Astrocyte (in vitro differentiated cells and primary cell): ENCODE measurements around the gene MAP3K20. TPM values are rescaled to one million over a fixed set of nuclear protein-coding genes. Genes with fewer than 3 reads are reported as not detected.

Experiments
- DNase-seq: peaks from one replicate; pipeline ENCODE4 v3.0.0-alpha.2; 2010; ENCODE audit warnings: low read depth
- FAIRE-seq: peaks from 2 replicates; lab custom pipeline; 2011; peaks lifted over from hg19 to GRCh38; lab: Jason Lieb, UNC
- H2AFZ ChIP-seq: 2 replicates; pipeline ENCODE4 v1.6.0; 2012; ENCODE audit warnings: low read depth, low read length, inconsistent platforms
- H3K27ac ChIP-seq: 2 replicates; pipeline ENCODE4 v1.5.1; 2011; ENCODE audit warnings: low read depth, low read length, inconsistent platforms
- H3K27me3 ChIP-seq: 2 replicates; pipeline ENCODE4 v1.6.0; 2011; ENCODE audit warnings: low read length, inconsistent platforms; ENCODE audit not compliant: insufficient read depth
- H3K36me3 ChIP-seq: 2 replicates; pipeline ENCODE4 v1.5.1; 2011; ENCODE audit warnings: low read length, inconsistent platforms; ENCODE audit not compliant: insufficient read depth
- H3K4me1 ChIP-seq: 2 replicates; pipeline ENCODE4 v1.5.1; 2011; ENCODE audit warnings: low read length, inconsistent platforms; ENCODE audit not compliant: insufficient read depth
- H3K4me2 ChIP-seq: 2 replicates; pipeline ENCODE4 v1.6.0; 2012; ENCODE audit warnings: low read length, inconsistent platforms
- H3K4me3 ChIP-seq: 2 replicates; pipeline ENCODE4 v1.5.1; 2011; ENCODE audit warnings: low read depth, mild to moderate bottlenecking, low read length, inconsistent platforms; ENCODE audit not compliant: insufficient read depth
- H3K79me2 ChIP-seq: 2 replicates; pipeline ENCODE4 v1.6.0; 2012; ENCODE audit warnings: mild to moderate bottlenecking, low read length, inconsistent platforms; ENCODE audit not compliant: insufficient read depth
- H3K9ac ChIP-seq: 2 replicates; pipeline ENCODE4 v1.6.0; 2012; ENCODE audit warnings: mild to moderate bottlenecking, low read length, inconsistent platforms
- H3K9me3 ChIP-seq: 2 replicates; pipeline ENCODE4 v1.5.1; 2012; ENCODE audit warnings: low read depth, mild to moderate bottlenecking, low read length, inconsistent platforms; ENCODE audit not compliant: insufficient read depth
- H4K20me1 ChIP-seq: 2 replicates; pipeline ENCODE4 v1.6.0; 2012; ENCODE audit warnings: low read length, inconsistent platforms; ENCODE audit not compliant: insufficient read depth
- H3K27ac Mint-ChIP-seq: one replicate; pipeline ENCODE4 v1.8.0; 2021; ENCODE audit warnings: mild to moderate bottlenecking, mixed read lengths; ENCODE audit not compliant: unreplicated experiment
- H3K27me3 Mint-ChIP-seq: one replicate; pipeline ENCODE4 v1.8.0; 2021; ENCODE audit warnings: low read depth, mixed read lengths; ENCODE audit not compliant: unreplicated experiment
- H3K36me3 Mint-ChIP-seq: one replicate; pipeline ENCODE4 v1.8.0; 2021; ENCODE audit warnings: low read depth, mixed read lengths; ENCODE audit not compliant: unreplicated experiment
- H3K4me1 Mint-ChIP-seq: one replicate; pipeline ENCODE4 v1.8.0; 2021; ENCODE audit warnings: low read depth, mixed read lengths; ENCODE audit not compliant: unreplicated experiment
- H3K4me3 Mint-ChIP-seq: one replicate; pipeline ENCODE4 v1.8.0; 2021; ENCODE audit warnings: mild to moderate bottlenecking, moderate library complexity, mixed read lengths; ENCODE audit not compliant: unreplicated experiment
- H3K9me3 Mint-ChIP-seq: one replicate; pipeline ENCODE4 v1.8.0; 2021; ENCODE audit warnings: mild to moderate bottlenecking, mixed read lengths; ENCODE audit not compliant: unreplicated experiment
- EZH2 ChIP-seq: IDR thresholded peaks from 2 replicates; pipeline ENCODE4 v1.6.1; 2012; ENCODE audit warnings: mild to moderate bottlenecking, low read length, inconsistent platforms; ENCODE audit not compliant: insufficient read depth
- total RNA-seq: library from RNA; stranded (reverse); gene quantifications from 2 replicates; pipeline ENCODE4 v1.2.1, GENCODE V29; 2021
- TF ChIP-seq, protein P1 (sequence below): IDR thresholded peaks from 2 replicates; pipeline ENCODE4 v1.5.1; 2011; ENCODE audit warnings: low read depth, mild to moderate bottlenecking, inconsistent platforms, low read length, moderate library complexity; ENCODE audit not compliant: insufficient read depth

Gene MAP3K20
- total RNA-seq, 1 donor from 2014 or later: 42.4 TPM

GRCh38 chr2:173251225-173251624 lies 175.6 kb downstream of the MAP3K20 start:
- Mint-ChIP-seq H3K4me1 (no peaks in the 10 kb centered on the region), H3K36me3 (no peaks in the 10 kb centered on the region), H3K4me3 (no peak overlapping the region), H3K27ac (no peak overlapping the region), H3K9me3 (no peaks in the 10 kb centered on the region), H3K27me3 (no peaks in the 10 kb centered on the region)
- no peaks in the 10 kb centered on the region for H4K20me1 ChIP-seq
- no peak overlapping the region for H3K27ac ChIP-seq
- DNase-seq (no peak), FAIRE-seq (no peak)
- no peak overlapping the region for H3K4me2 ChIP-seq
- no peak overlapping the region for H2AFZ ChIP-seq
- no peaks in the 10 kb centered on the region for H3K4me1 ChIP-seq
- H3K79me2 ChIP-seq: no peaks in the 10 kb centered on the region
- H3K27me3 ChIP-seq: no peaks in the 10 kb centered on the region
- H3K4me3 ChIP-seq: no peak overlapping the region
- no peak overlapping the region for H3K9ac ChIP-seq
- H3K36me3 ChIP-seq: no peaks in the 10 kb centered on the region
- H3K9me3 ChIP-seq: no peaks in the 10 kb centered on the region
- no peak for TF ChIP-seq EZH2
- TF ChIP-seq, protein P1, sequence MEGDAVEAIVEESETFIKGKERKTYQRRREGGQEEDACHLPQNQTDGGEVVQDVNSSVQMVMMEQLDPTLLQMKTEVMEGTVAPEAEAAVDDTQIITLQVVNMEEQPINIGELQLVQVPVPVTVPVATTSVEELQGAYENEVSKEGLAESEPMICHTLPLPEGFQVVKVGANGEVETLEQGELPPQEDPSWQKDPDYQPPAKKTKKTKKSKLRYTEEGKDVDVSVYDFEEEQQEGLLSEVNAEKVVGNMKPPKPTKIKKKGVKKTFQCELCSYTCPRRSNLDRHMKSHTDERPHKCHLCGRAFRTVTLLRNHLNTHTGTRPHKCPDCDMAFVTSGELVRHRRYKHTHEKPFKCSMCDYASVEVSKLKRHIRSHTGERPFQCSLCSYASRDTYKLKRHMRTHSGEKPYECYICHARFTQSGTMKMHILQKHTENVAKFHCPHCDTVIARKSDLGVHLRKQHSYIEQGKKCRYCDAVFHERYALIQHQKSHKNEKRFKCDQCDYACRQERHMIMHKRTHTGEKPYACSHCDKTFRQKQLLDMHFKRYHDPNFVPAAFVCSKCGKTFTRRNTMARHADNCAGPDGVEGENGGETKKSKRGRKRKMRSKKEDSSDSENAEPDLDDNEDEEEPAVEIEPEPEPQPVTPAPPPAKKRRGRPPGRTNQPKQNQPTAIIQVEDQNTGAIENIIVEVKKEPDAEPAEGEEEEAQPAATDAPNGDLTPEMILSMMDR: no peak

DNA sequence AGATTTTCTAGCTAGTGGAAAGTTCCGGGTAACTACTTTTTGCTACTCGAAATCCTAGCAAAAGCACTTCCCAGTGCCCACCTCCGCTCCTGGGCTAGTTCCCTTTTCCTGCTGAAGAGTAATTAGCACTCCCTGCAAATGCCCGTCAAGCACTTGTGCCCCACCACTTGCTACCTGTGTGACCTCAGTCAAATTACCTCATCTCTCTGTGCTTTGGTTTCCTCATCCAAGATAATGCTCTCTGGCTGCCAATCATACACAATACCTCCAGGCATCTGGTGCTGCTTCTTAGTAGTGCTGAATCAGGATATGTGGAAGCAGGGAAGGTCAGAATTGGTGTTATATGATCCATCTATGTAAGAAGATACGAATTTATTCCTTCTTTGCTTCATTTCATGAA lies 176.9 kb downstream of the MAP3K20 start:
- Histone ChIP-seq H2AFZ (no peak overlapping the region), H3K4me2 (no peak overlapping the region), H3K36me3 (no peaks in the 10 kb centered on the region), H3K27ac (no peak overlapping the region), H3K79me2 (no peaks in the 10 kb centered on the region), H3K4me1 (no peaks in the 10 kb centered on the region), H3K27me3 (no peaks in the 10 kb centered on the region), H4K20me1 (no peaks in the 10 kb centered on the region), H3K9ac (no peak overlapping the region), H3K9me3 (no peaks in the 10 kb centered on the region), H3K4me3 (no peak overlapping the region)
- TF ChIP-seq EZH2: no peak
- TF ChIP-seq, protein P1: no peak
- no peaks in the 10 kb centered on the region for H3K4me1 Mint-ChIP-seq
- no peaks in the 10 kb centered on the region for H3K27me3 Mint-ChIP-seq
- FAIRE-seq (no peak), DNase-seq (no peak)
- H3K36me3 Mint-ChIP-seq: no peaks in the 10 kb centered on the region
- no peaks in the 10 kb centered on the region for H3K9me3 Mint-ChIP-seq
- H3K27ac Mint-ChIP-seq: no peak overlapping the region
- no peak overlapping the region for H3K4me3 Mint-ChIP-seq

DNA sequence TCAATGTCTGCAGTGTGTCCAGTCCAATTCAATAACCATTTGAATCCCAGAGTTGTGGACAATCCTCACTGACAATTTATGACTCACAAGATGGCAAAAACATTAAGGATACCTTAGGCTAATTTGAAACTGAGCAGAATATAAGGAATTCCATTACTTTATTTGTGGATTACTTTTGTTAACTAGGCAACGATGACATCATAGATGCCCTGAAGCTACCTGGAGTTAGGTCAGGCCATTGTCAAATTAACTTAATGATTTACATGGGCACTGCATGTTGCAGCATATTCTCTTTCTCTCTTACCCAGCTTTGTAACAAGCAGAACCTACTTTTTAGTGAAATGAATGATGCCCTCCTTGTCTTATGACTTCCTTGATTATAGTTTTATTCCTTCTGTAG lies 179.0 kb downstream of the MAP3K20 start:
- Histone ChIP-seq H4K20me1 (no peaks in the 10 kb centered on the region), H3K79me2 (no peaks in the 10 kb centered on the region), H3K9ac (no peak overlapping the region), H3K4me3 (no peak overlapping the region), H3K4me1 (no peaks in the 10 kb centered on the region), H3K27me3 (no peaks in the 10 kb centered on the region), H2AFZ (no peak overlapping the region), H3K4me2 (no peak overlapping the region), H3K27ac (no peak overlapping the region), H3K9me3 (no peaks in the 10 kb centered on the region), H3K36me3 (peaks cover 5% of the 10 kb centered on the region)
- H3K4me1 Mint-ChIP-seq: no peaks in the 10 kb centered on the region
- no peak for DNase-seq
- H3K36me3 Mint-ChIP-seq: no peaks in the 10 kb centered on the region
- no peak overlapping the region for H3K27ac Mint-ChIP-seq
- H3K4me3 Mint-ChIP-seq: no peak overlapping the region
- H3K9me3 Mint-ChIP-seq: no peaks in the 10 kb centered on the region
- no peak for FAIRE-seq
- no peak for TF ChIP-seq EZH2
- TF ChIP-seq, protein P1: no peak
- no peaks in the 10 kb centered on the region for H3K27me3 Mint-ChIP-seq
